ENCODE data around the gene FUZ. TPM values are rescaled to one million over a fixed set of nuclear protein-coding genes. Genes with fewer than 3 reads are reported as not detected.
A peak's percentile ranks its signal among the peaks of the same experiment; 100 is the strongest.

The FUZ gene
- total RNA-seq, 3 donors from 2014 or later (not counting 1 experiment from before 2014, with no cell fraction given): 17.7 to 33.1 (median 20.6) TPM

DNA sequence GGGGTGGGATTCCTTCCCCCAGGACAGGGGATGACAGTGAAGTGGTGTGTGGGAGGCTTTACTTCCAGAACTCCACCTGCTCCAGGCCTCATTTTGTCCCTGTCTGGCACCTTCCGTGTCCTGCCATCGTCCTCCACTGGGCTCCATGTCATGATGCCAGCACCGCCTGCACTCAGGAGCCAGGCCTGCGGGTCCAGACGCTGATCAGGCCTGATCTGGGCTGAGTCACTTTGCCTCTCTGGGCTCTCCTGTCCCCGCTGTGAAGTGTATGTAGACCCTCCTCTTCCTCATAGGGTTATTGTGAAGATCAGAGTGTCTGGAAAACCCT, 9.6 kb downstream of the FUZ start:
- H3K27me3 ChIP-seq (ENCODE audit: control insufficient read depth, insufficient read depth, low read length): no peaks in the 10 kb centered on the region
- H3K27me3 Mint-ChIP-seq (ENCODE audit: low read depth in 2 of 2): no peaks in the 10 kb centered on the region
- ATAC-seq (no peak), DNase-seq (no peak)
- peaks cover 62% of the 10 kb centered on the region for H3K36me3 ChIP-seq (ENCODE audit: control insufficient read depth, insufficient read depth, low read length)
- 96% methylated on average over 6 of the region's 6 CpGs for WGBS (ENCODE audit: insufficient coverage)
- no peak overlapping the region for H3K4me3 ChIP-seq (ENCODE audit: low read length)
- H3K4me1 Mint-ChIP-seq: peaks cover 0 to 5% of the 10 kb centered on the region in 2 donors
- H3K9me3 Mint-ChIP-seq: no peaks in the 10 kb centered on the region
- no peak overlapping the region for H3K27ac ChIP-seq (ENCODE audit: low read length)
- H3K4me1 ChIP-seq (ENCODE audit: control insufficient read depth, insufficient read depth, low read length): peaks cover 9% of the 10 kb centered on the region
- H3K27ac Mint-ChIP-seq: peak overlapping the region in 1 of 2 donors; percentile 36
- no peaks in the 10 kb centered on the region for H3K9me3 ChIP-seq (ENCODE audit: control insufficient read depth, insufficient read depth, low read length)
- no peaks in the 10 kb centered on the region for H3K36me3 Mint-ChIP-seq
- no peak overlapping the region for H3K4me3 Mint-ChIP-seq
- TF ChIP-seq, protein P1, sequence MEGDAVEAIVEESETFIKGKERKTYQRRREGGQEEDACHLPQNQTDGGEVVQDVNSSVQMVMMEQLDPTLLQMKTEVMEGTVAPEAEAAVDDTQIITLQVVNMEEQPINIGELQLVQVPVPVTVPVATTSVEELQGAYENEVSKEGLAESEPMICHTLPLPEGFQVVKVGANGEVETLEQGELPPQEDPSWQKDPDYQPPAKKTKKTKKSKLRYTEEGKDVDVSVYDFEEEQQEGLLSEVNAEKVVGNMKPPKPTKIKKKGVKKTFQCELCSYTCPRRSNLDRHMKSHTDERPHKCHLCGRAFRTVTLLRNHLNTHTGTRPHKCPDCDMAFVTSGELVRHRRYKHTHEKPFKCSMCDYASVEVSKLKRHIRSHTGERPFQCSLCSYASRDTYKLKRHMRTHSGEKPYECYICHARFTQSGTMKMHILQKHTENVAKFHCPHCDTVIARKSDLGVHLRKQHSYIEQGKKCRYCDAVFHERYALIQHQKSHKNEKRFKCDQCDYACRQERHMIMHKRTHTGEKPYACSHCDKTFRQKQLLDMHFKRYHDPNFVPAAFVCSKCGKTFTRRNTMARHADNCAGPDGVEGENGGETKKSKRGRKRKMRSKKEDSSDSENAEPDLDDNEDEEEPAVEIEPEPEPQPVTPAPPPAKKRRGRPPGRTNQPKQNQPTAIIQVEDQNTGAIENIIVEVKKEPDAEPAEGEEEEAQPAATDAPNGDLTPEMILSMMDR (IDR thresholded peaks at IDR 0.05): no peak
- intact Hi-C loops (cut with micrococcal nuclease): no loop called here

- peak overlapping the region in 1 of 2 donors; percentile 36 for H3K27ac Mint-ChIP-seq
- no peak overlapping the region for H3K27ac ChIP-seq (ENCODE audit: low read length)
- H3K9me3 Mint-ChIP-seq: no peaks in the 10 kb centered on the region
- H3K36me3 ChIP-seq (ENCODE audit: control insufficient read depth, insufficient read depth, low read length): peaks cover 67% of the 10 kb centered on the region
- no peaks in the 10 kb centered on the region for H3K9me3 ChIP-seq (ENCODE audit: control insufficient read depth, insufficient read depth, low read length)
- no peaks in the 10 kb centered on the region for H3K27me3 Mint-ChIP-seq (ENCODE audit: low read depth in 2 of 2)
- 96% methylated on average over 22 of the region's 24 CpGs for WGBS (ENCODE audit: insufficient coverage)
- no peak overlapping the region for H3K4me3 ChIP-seq (ENCODE audit: low read length)
- no peak overlapping the region for H3K4me3 Mint-ChIP-seq
- H3K4me1 Mint-ChIP-seq: no peaks in the 10 kb centered on the region
- TF ChIP-seq, protein P1 (IDR thresholded peaks at IDR 0.05): no peak
- H3K36me3 Mint-ChIP-seq: no peaks in the 10 kb centered on the region
- ATAC-seq: no peak
- no peaks in the 10 kb centered on the region for H3K27me3 ChIP-seq (ENCODE audit: control insufficient read depth, insufficient read depth, low read length)
- intact Hi-C loops (cut with micrococcal nuclease): no loop called here
- no peak for DNase-seq
- H3K4me1 ChIP-seq (ENCODE audit: control insufficient read depth, insufficient read depth, low read length): peaks cover 4% of the 10 kb centered on the region
Observed at GRCh38 chr19:49802836-49803528, 10.1 kb downstream of the FUZ start.

DNA sequence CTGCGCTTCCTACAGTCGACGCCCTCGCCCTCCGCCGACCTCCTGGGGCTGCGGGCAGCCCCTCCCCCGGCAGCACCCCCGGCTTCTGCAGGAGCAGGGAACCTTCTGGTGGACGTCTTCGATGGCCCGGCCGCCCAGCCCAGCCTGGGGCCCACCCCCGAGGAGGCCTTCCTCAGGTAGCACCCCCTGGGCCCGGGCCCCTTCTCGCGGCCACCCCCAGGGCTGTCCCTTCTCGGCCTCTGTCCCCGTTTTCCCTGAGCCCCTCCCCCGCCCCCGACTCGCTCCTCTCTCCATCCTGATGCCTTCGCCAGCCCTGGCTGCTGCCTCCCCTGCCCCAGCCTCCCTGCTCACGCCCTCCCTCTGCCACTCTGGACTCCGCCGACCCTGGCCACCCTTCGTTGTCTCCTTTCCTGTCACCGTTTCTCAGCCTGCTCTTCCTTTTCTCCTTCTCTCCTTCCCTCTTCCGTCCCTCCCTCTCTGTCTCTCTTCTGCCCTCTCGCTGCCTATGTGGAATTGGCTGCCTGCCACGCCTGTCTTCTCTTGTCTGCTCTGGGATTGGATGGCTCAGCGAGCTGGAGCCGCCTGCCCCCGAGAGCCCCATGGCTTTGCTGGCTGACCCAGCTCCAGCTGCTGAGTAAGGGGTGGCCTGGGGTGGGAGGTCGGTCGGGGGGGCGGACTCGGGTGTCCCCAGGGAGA, 11.0 kb downstream of the FUZ start:
- DNase-seq (no peak), ATAC-seq (no peak)
- no peak overlapping the region for H3K4me3 Mint-ChIP-seq
- H3K4me1 ChIP-seq (ENCODE audit: control insufficient read depth, insufficient read depth, low read length): no peaks in the 10 kb centered on the region
- no peak overlapping the region for H3K27ac ChIP-seq (ENCODE audit: low read length)
- 94% methylated on average over 38 of the region's 38 CpGs for WGBS (ENCODE audit: insufficient coverage)
- peak overlapping the region in 1 of 2 donors; percentile 38 for H3K27ac Mint-ChIP-seq
- intact Hi-C loops (cut with micrococcal nuclease): no loop called here
- no peaks in the 10 kb centered on the region for H3K27me3 Mint-ChIP-seq (ENCODE audit: low read depth in 2 of 2)
- H3K9me3 ChIP-seq (ENCODE audit: control insufficient read depth, insufficient read depth, low read length): no peaks in the 10 kb centered on the region
- H3K9me3 Mint-ChIP-seq: no peaks in the 10 kb centered on the region
- TF ChIP-seq, protein P1 (IDR thresholded peaks at IDR 0.05): no peak
- no peak overlapping the region for H3K4me3 ChIP-seq (ENCODE audit: low read length)
- H3K4me1 Mint-ChIP-seq: no peaks in the 10 kb centered on the region
- H3K36me3 ChIP-seq (ENCODE audit: control insufficient read depth, insufficient read depth, low read length): peaks cover 70% of the 10 kb centered on the region
- no peaks in the 10 kb centered on the region for H3K36me3 Mint-ChIP-seq
- no peaks in the 10 kb centered on the region for H3K27me3 ChIP-seq (ENCODE audit: control insufficient read depth, insufficient read depth, low read length)
